Stimulated activated CD4-positive, alpha-beta T cell treated with anti-CD3 and anti-CD28 coated beads, Interleukin-12 subunit alpha, Interleukin-12 subunit beta, amount 100 ng/mL, for 24 hours (primary cell): Measurements from ENCODE around the gene JMJD1C.
"Not testable (repeated sequence)": the region's sequence is repeated elsewhere in the genome, so short reads cannot be mapped to it uniquely, and the experiment has no call there.

ENCODE experiments used
- DNase-seq, 2 experiments: peaks; one replicate each; pipeline ENCODE4 v3.0.0-alpha.2; 2020; ENCODE audit warnings: low read depth in 2 of 2

The JMJD1C gene

GRCh38 chr10:63171255-63171855 is 294.4 kb downstream of the JMJD1C start:
- no peak for DNase-seq

- no peak for DNase-seq
Measured at GRCh38 chr10:63169624-63170023, 296.2 kb downstream of the JMJD1C start.

GRCh38 chr10:63168821-63169462 is 296.8 kb downstream of the JMJD1C start:
- no peak for DNase-seq

- DNase-seq: no peak
Measured at GRCh38 chr10:63166742-63167258, 299.0 kb downstream of the JMJD1C start.

GRCh38 chr10:63165249-63165648 is 300.5 kb downstream of the JMJD1C start:
- DNase-seq: no peak

GRCh38 chr10:63164166-63164623 is 301.6 kb downstream of the JMJD1C start:
- no peak for DNase-seq

GRCh38 chr10:63161592-63161991 is 304.2 kb downstream of the JMJD1C start:
- DNase-seq: no peak

- peak in 1 of 2 experiments; percentile 15 for DNase-seq
Measured at GRCh38 chr10:63157845-63158624, 307.7 kb downstream of the JMJD1C start.

- no peak for DNase-seq
Measured at GRCh38 chr10:63156236-63156635, 309.5 kb downstream of the JMJD1C start.

- DNase-seq: no peak
Measured at GRCh38 chr10:63155388-63156020, 310.3 kb downstream of the JMJD1C start.

GRCh38 chr10:63154546-63155387 is 311.0 kb downstream of the JMJD1C start:
- no peak for DNase-seq

- not testable (repeated sequence) for DNase-seq
Measured at GRCh38 chr10:63153868-63154545, 311.8 kb downstream of the JMJD1C start.

- DNase-seq: no peak
Measured at GRCh38 chr10:63150745-63151144, 315.0 kb downstream of the JMJD1C start.

GRCh38 chr10:63146503-63146902 is 319.3 kb downstream of the JMJD1C start:
- no peak for DNase-seq

GRCh38 chr10:63145782-63146181 is 320.0 kb downstream of the JMJD1C start:
- no peak for DNase-seq

- DNase-seq: no peak
Measured at GRCh38 chr10:63143987-63144386, 321.8 kb downstream of the JMJD1C start.

- DNase-seq: no peak
Measured at GRCh38 chr10:63142136-63142535, 323.6 kb downstream of the JMJD1C start.

- DNase-seq: no peak
Measured at GRCh38 chr10:63140077-63140476, 325.7 kb downstream of the JMJD1C start.

GRCh38 chr10:63137306-63137705 is 328.5 kb downstream of the JMJD1C start:
- DNase-seq: no peak

- no peak for DNase-seq
Measured at GRCh38 chr10:63133821-63134557, 331.8 kb downstream of the JMJD1C start.
